CD14-positive monocyte (primary cell): Measurements from ENCODE around the gene CADM2. TPM values are rescaled to one million over a fixed set of nuclear protein-coding genes. Genes with fewer than 3 reads are reported as not detected.

Source experiments
- DNase-seq, 3 donors: peaks; one replicate each; pipeline ENCODE4 v3.0.0-alpha.2; 2011 to 2022
- H2AFZ ChIP-seq: 2 replicates; pipeline ENCODE4 v1.6.0; 2012; ENCODE audit warnings: mild to moderate bottlenecking, low read depth, low read length, inconsistent platforms; ENCODE audit not compliant: insufficient read depth, poor library complexity, severe bottlenecking
- H3K27ac ChIP-seq, 2 donors: 1 replicate in 1 of 2; 2 replicates in 1 of 2; pipeline ENCODE4 v1.5.1; 2012 to 2013; ENCODE audit warnings: low read length in 2 of 2, control low read depth in 1 of 2, inconsistent platforms in 1 of 2, low read depth in 1 of 2, mild to moderate bottlenecking in 1 of 2
- H3K27me3 ChIP-seq, 2 donors: one replicate each; pipeline versions ENCODE4 v1.6.0 to v1.6.1; 2011 to 2013; ENCODE audit warnings: low read length in 2 of 2; ENCODE audit not compliant: control insufficient read depth in 2 of 2, insufficient read depth in 2 of 2
- H3K36me3 ChIP-seq, 2 donors: replicated peaks in 1 of 2; 1 replicate in 1 of 2; 2 replicates in 1 of 2; pipeline versions ENCODE4 v1.5.1 to v1.6.1; 2012 to 2013; ENCODE audit warnings: low read length in 2 of 2, control low read depth in 1 of 2, inconsistent platforms in 1 of 2, mild to moderate bottlenecking in 1 of 2; ENCODE audit not compliant: insufficient read depth in 2 of 2, control insufficient read depth in 1 of 2
- H3K4me1 ChIP-seq, 2 donors: 1 replicate in 1 of 2; 2 replicates in 1 of 2; pipeline versions ENCODE4 v1.5.1 to v1.6.1; 2012 to 2013; ENCODE audit warnings: low read length in 2 of 2, control low read depth in 1 of 2, inconsistent platforms in 1 of 2, mild to moderate bottlenecking in 1 of 2, moderate library complexity in 1 of 2; ENCODE audit not compliant: insufficient read depth in 2 of 2, control insufficient read depth in 1 of 2
- H3K4me2 ChIP-seq: replicated peaks from 2 replicates; pipeline ENCODE3; 2012; ENCODE audit warnings: low read length, moderate library complexity, mild to moderate bottlenecking; ENCODE audit not compliant: poor library complexity, severe bottlenecking; ENCODE audit errors: extremely low read depth
- H3K4me3 ChIP-seq, 3 experiments: fragments of 200-600 bp in 1 of 3; sonication (generic) in 1 of 3; replicated peaks in 1 of 3; 1 replicate in 2 of 3; 2 replicates in 1 of 3; pipeline ENCODE4 v1.5.1; 2011 to 2013; ENCODE audit warnings: low read length in 3 of 3, mild to moderate bottlenecking in 3 of 3, control low read depth in 2 of 3, low read depth in 2 of 3, inconsistent platforms in 1 of 3, moderate library complexity in 1 of 3
- H3K79me2 ChIP-seq: 2 replicates; pipeline ENCODE4 v1.6.0; 2012; ENCODE audit warnings: mild to moderate bottlenecking, control low read depth, inconsistent platforms, low read length, moderate library complexity; ENCODE audit not compliant: insufficient read depth
- H3K9ac ChIP-seq: 2 replicates; pipeline ENCODE4 v1.6.0; 2017; ENCODE audit warnings: low read length, mild to moderate bottlenecking; ENCODE audit not compliant: insufficient read depth, poor library complexity, severe bottlenecking
- H3K9me3 ChIP-seq, 2 donors: replicated peaks in 1 of 2; 1 replicate in 1 of 2; 2 replicates in 1 of 2; pipeline versions ENCODE4 v1.5.1 to v1.6.1; 2012 to 2013; ENCODE audit warnings: low read length in 2 of 2, control low read depth in 1 of 2; ENCODE audit not compliant: control insufficient read depth in 1 of 2, insufficient read depth in 1 of 2
- H4K20me1 ChIP-seq: 2 replicates; pipeline ENCODE4 v1.6.0; 2012; ENCODE audit warnings: mild to moderate bottlenecking, low read length, control low read depth, moderate library complexity; ENCODE audit not compliant: insufficient read depth
- H3K27ac Mint-ChIP-seq, 7 donors: one replicate each; pipeline ENCODE4 v1.8.0; 2020; ENCODE audit warnings: mild to moderate bottlenecking in 7 of 7, mixed read lengths in 7 of 7, moderate library complexity in 6 of 7, inconsistent platforms in 2 of 7
- H3K27me3 Mint-ChIP-seq, 3 donors: one replicate each; pipeline ENCODE4 v1.8.0; 2021 to 2022; ENCODE audit warnings: low read depth in 3 of 3, mild to moderate bottlenecking in 3 of 3, mixed read lengths in 3 of 3, moderate library complexity in 3 of 3, inconsistent platforms in 1 of 3
- H3K36me3 Mint-ChIP-seq, 2 donors: one replicate each; pipeline ENCODE4 v1.8.0; 2020; ENCODE audit warnings: mixed read lengths in 2 of 2, inconsistent platforms in 1 of 2, mild to moderate bottlenecking in 1 of 2
- H3K4me1 Mint-ChIP-seq: one replicate; pipeline ENCODE4 v1.8.0; 2020; ENCODE audit warnings: mild to moderate bottlenecking, mixed read lengths
- H3K4me3 Mint-ChIP-seq, 2 donors: one replicate each; pipeline ENCODE4 v1.8.0; 2020; ENCODE audit warnings: mild to moderate bottlenecking in 2 of 2, mixed read lengths in 2 of 2, moderate library complexity in 1 of 2
- H3K9me3 Mint-ChIP-seq, 7 donors: one replicate each; pipeline ENCODE4 v1.8.0; 2020 to 2022; ENCODE audit warnings: mixed read lengths in 7 of 7, mild to moderate bottlenecking in 6 of 7, moderate library complexity in 6 of 7, inconsistent platforms in 2 of 7
- CTCF ChIP-seq: fragments of 200-600 bp; IDR thresholded peaks from one replicate; pipeline ENCODE4 v1.8.0; 2022; ENCODE audit warnings: antibody characterized with exemption, mild to moderate bottlenecking
- whole genome bisulfite sequencing: methylation state at CpG from one replicate; pipeline ENCODE4 v1.1.5; 2013; ENCODE audit warnings: missing lambda C conversion rate; ENCODE audit not compliant: insufficient coverage; 5-methylcytosine and 5-hydroxymethylcytosine counted together
- intact Hi-C, 2 donors: fragments of 100-400 bp; cut with micrococcal nuclease; formaldehyde crosslinking; loops; one replicate each; pipeline versions ENCODE4 v1.15.0 to v1.15.1; 2023
- polyA plus RNA-seq, 3 donors: library from polyadenylated mRNA; depleted of rRNA in 1 of 3; unstranded in 2 of 3; stranded (reverse) in 1 of 3; fragments of 300-500 nt in 2 of 3; fragments of >200 nt in 1 of 3; fragmentation: Illumina TruSeq in 2 of 3; gene quantifications; 1 replicate in 2 of 3; 2 replicates in 1 of 3; pipeline ENCODE4 v1.2.3, GENCODE V29; 2012 to 2021

The CADM2 gene
- polyA plus RNA-seq, 3 donors: not detected

DNA sequence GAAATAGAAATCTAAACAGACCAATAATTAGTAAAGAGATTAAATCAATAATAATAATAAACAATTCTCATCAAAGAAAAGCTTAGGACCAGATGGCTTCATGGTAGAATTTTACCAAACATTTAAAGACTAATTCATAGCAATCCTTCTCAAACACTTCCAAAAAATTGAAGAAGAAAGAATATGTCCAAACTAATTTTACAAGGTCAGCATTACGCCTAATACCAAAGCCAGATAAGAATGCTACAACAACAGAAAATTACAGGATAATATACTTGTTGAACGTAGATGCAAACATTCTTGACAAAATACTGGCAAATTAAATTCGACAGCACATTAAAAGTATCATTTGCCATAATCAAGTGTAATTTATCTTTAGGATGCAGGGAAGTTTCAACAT is 36.1 kb upstream of the CADM2 start:
- H3K9me3 Mint-ChIP-seq: peaks cover 4 to 22% (median 5%) of the 10 kb centered on the region in 7 donors
- intact Hi-C loops: no loop called here
- H3K9me3 ChIP-seq: peaks cover 0 to 12% of the 10 kb centered on the region in 2 donors
- no peaks in the 10 kb centered on the region for H3K27me3 ChIP-seq
- H3K36me3 ChIP-seq: no peaks in the 10 kb centered on the region
- no peak overlapping the region for H3K27ac Mint-ChIP-seq
- H3K4me3 Mint-ChIP-seq: no peak overlapping the region
- no peak overlapping the region for H3K27ac ChIP-seq
- no peak for TF ChIP-seq CTCF
- no CpG with 5 or more reads among the region's 3 CpGs for WGBS
- no peak overlapping the region for H3K9ac ChIP-seq
- H3K4me1 Mint-ChIP-seq: no peaks in the 10 kb centered on the region
- H4K20me1 ChIP-seq: no peaks in the 10 kb centered on the region
- DNase-seq: no peak
- H3K36me3 Mint-ChIP-seq: no peaks in the 10 kb centered on the region
- no peaks in the 10 kb centered on the region for H3K79me2 ChIP-seq
- H3K4me1 ChIP-seq: no peaks in the 10 kb centered on the region
- H3K4me3 ChIP-seq: no peak overlapping the region
- no peak overlapping the region for H2AFZ ChIP-seq
- no peaks in the 10 kb centered on the region for H3K27me3 Mint-ChIP-seq
- no peak overlapping the region for H3K4me2 ChIP-seq

GRCh38 chr3:84925571-84925970 is 33.2 kb upstream of the CADM2 start:
- no peak for TF ChIP-seq CTCF

More at GRCh38 chr3:84925571-84925970, 33.2 kb upstream of the CADM2 start:
- no peaks in the 10 kb centered on the region for H3K36me3 ChIP-seq
- Mint-ChIP-seq H3K9me3 (peaks cover 0 to 6% (median 2%) of the 10 kb centered on the region in 7 donors), H3K27me3 (peaks cover 0 to 2% (median 0%) of the 10 kb centered on the region in 3 donors), H3K27ac (no peak overlapping the region), H3K4me1 (no peaks in the 10 kb centered on the region), H3K4me3 (no peak overlapping the region), H3K36me3 (no peaks in the 10 kb centered on the region)
- H3K9ac ChIP-seq: no peak overlapping the region
- no peaks in the 10 kb centered on the region for H3K4me1 ChIP-seq
- H3K4me3 ChIP-seq: no peak overlapping the region
- no peaks in the 10 kb centered on the region for H3K9me3 ChIP-seq
- H3K27me3 ChIP-seq: no peaks in the 10 kb centered on the region
- DNase-seq: no peak
- WGBS: no CpG with 5 or more reads among the region's 1 CpG
- H3K79me2 ChIP-seq: no peaks in the 10 kb centered on the region
- H4K20me1 ChIP-seq: no peaks in the 10 kb centered on the region
- no peak overlapping the region for H3K4me2 ChIP-seq
- intact Hi-C loops: no loop called here
- H2AFZ ChIP-seq: no peak overlapping the region
- no peak overlapping the region for H3K27ac ChIP-seq
